Measurements from ENCODE around the gene GOLGA8K.
"Not testable (repeated sequence)": the region's sequence is repeated elsewhere in the genome, so short reads cannot be mapped to it uniquely, and the experiment has no call there.

Gene GOLGA8K

GRCh38 chr15:32358462-32358861 is 44.6 kb downstream of the GOLGA8K start:
- not testable (repeated sequence) for DNase-seq

- DNase-seq, result not testable (repeated sequence)
Measured at GRCh38 chr15:32356909-32357308, 46.2 kb downstream of the GOLGA8K start.

GRCh38 chr15:32352748-32353147 is 50.3 kb downstream of the GOLGA8K start:
- not testable (repeated sequence) for DNase-seq

DNA sequence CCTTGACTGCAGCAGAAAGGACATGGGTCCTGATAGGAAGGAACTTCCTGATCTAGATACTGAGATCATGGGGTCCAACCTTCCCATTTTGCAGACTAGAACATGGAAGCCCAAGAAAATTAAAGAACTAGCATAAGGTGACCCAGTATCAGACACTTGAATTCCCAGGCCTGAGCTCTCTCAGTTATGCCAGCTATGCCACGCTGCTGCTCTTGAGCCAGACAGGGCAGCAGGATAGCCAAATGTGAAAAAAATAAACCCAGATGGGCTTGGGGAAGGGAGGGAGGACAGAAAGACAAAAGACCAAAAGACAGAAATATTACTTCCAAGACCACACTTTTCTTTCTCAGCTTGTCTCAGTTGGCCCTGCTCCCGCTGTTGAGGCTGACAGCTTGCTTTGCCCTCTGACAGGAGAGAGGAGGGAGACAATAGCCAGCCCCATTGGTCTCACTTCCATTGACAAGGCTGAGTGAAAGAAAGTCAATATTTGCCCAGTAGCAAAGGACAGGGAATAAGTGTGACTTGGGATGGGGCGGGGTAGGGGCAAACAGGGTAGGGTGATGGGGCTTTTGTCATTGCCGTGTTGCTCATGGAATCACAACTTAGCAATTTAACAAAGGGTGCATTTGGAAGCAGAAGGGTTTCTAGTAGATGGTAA is 52.4 kb downstream of the GOLGA8K start:
- DNase-seq, result not testable (repeated sequence)

DNA sequence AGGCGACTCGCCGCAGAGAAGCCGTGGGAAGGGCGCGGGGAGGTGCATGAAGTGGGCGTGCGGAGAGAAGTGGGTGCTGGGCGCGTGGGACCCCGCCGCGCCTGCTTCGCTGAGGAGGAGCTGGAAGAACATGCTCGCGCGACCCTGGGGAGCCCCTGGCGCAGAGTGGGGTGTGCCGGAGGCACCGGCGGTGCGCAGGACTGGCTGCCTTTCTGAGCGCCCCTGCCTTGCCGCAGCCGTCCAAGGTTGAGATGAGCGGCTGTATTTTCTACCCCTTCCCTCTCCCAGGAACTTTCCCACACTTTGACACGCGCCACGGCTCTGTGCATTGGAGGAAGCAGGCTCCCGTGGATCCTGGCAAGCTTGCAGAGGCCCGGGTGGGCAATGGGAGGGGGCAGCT is 56.1 kb downstream of the GOLGA8K start:
- not testable (repeated sequence) for DNase-seq

DNA sequence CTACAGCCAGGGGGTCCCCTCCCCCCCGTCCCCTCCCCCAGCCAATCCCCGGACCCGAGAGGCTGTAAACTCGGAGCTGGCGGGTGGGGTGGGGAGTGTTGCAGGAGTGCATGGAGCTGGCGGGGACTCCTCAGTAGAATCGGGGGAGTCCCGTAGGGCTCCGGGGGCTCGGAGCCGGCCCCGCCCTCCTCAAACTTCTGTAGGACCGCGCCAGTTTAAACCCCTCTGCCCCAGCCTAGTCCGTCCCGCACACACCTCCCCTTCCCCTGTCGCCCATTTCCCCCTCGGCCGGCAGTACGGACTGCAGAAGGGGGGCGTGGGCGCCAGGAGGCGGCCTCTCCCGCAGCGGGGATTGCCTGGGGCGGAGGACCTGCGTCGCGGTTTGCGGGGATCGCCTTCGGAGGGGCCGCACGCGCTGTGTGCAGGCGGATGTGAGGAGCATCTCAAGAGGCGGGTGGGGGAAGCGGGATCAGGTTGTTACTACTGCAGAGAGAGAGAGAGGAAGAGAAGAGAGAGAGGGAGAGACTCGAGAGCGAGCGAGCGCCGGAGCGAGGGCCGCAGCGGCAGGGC is 57.0 kb downstream of the GOLGA8K start:
- DNase-seq, result not testable (repeated sequence)

- not testable (repeated sequence) for DNase-seq
Measured at GRCh38 chr15:32343921-32344320, 59.2 kb downstream of the GOLGA8K start.

Data from amygdala (tissue), 56 donors.